ENCODE data around the gene FIG4. TPM values are rescaled to one million over a fixed set of nuclear protein-coding genes. Genes with fewer than 3 reads are reported as not detected.
A peak's percentile ranks its signal among the peaks of the same experiment; 100 is the strongest.

FIG4 gene
- total RNA-seq, 4 donors from 2014 or later = 9.4 to 18.1 (median 13.2) TPM

DNA sequence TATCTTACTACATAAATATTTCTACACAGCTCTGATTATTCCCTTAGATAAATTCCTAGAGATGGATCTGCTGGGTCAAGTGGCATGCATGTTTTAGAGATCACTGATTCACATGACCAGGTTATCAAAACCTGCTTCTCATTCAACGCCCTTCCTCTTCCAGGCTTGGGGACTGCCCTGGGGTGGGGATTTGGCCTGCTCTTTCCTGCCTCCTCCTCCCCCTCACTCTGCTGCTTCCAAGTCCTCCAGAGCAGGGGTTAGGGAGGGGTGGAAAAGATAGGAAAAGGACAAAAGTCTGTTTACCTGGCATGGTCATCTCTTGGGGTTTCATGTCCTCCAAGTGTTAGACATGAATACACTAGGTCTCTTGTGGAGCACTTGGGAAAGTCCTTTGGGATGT, 181.5 kb downstream of the FIG4 start:
- DNase-seq (ENCODE audit: low spot score) (no peak), ATAC-seq (ENCODE audit: low FRiP score) (no peak)
- TF ChIP-seq, protein P1, sequence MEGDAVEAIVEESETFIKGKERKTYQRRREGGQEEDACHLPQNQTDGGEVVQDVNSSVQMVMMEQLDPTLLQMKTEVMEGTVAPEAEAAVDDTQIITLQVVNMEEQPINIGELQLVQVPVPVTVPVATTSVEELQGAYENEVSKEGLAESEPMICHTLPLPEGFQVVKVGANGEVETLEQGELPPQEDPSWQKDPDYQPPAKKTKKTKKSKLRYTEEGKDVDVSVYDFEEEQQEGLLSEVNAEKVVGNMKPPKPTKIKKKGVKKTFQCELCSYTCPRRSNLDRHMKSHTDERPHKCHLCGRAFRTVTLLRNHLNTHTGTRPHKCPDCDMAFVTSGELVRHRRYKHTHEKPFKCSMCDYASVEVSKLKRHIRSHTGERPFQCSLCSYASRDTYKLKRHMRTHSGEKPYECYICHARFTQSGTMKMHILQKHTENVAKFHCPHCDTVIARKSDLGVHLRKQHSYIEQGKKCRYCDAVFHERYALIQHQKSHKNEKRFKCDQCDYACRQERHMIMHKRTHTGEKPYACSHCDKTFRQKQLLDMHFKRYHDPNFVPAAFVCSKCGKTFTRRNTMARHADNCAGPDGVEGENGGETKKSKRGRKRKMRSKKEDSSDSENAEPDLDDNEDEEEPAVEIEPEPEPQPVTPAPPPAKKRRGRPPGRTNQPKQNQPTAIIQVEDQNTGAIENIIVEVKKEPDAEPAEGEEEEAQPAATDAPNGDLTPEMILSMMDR (IDR thresholded peaks at IDR 0.05) = no peak

DNA sequence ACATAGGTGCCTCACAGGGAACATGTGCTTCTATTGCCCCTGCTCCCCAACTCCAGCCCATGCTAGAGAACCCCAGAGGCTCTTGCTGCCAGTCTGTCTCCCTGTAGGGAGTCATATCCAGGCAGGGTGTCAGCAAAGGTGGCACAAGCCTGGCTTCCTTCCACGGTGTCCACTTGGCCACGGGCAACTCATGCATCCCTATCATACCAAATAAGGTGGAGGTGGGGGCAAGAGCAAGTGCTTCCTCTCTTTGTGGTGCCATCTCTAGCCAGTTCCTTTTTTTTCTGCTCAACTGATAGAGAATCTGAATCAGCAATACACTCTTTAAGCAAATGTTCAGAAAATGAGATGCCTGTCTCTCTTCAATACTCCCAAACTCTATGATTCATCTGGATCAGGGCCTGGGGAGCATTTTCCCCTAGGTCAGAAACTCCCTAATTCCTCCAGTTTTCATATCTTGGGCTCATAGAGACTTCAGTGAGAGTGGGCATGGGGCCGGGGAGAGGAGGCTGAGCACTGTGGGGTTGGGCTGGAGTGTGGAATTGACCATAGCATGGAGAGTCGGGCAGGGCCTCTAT, 182.0 kb downstream of the FIG4 start:
- ATAC-seq (ENCODE audit: low FRiP score) = peak; percentile 73
- no peak for DNase-seq (ENCODE audit: low spot score)
- TF ChIP-seq, protein P1 (IDR thresholded peaks at IDR 0.05) = no peak

DNA sequence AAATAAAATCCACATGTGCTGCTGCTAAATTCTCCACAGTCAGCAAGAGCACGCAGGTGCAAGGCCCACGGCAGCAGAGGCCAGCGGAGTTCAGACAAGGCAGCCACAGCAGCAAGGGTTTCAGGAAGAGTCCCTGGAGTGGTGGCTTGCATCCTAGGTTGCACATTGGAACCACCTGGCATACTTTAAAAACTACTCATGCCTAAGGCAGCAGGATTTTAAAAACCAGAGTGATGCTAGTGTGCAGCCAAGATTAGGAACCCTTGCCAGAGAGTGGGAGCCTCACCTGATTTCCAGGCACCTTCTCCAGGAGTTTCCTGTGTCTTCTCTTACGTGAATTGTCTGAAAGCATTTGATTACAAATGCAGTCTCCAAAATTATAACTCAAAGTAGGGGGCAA, 183.0 kb downstream of the FIG4 start:
- ATAC-seq (ENCODE audit: low FRiP score) = no peak
- DNase-seq (ENCODE audit: low spot score) = no peak

DNA sequence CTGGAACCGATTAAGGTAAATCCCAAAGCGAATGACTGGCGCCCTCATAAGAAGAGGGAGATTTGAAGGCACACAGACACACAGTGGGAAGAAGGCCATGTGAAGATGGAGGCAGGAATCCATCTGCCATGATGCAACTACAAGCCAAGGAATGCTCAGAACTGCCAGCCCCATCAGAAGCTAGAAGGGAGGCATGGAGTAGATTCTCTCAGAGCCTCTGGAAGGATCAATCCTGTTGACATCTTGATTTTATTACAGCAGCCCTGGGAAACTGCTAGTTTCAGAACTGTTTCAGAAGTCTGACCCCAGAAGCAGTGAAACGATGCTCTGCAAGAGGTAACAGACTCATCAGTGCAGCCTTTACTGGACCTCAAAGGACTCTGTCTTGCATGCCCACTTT, 183.5 kb downstream of the FIG4 start:
- ATAC-seq (ENCODE audit: low FRiP score) = no peak
- TF ChIP-seq, protein P1 (IDR thresholded peaks at IDR 0.05) = no peak
- no peak for DNase-seq (ENCODE audit: low spot score)

More for the DNA sequence above, 183.0 kb downstream of the FIG4 start:
- TF ChIP-seq, protein P1 (IDR thresholded peaks at IDR 0.05) = no peak

Other genes with a start within 250 kb of the FIG4 start
- 10 to 100 TPM; 14.0 to 48.7 (median 30.2) TPM for gene MICAL1, start 235.5 kb upstream of the FIG4 start, total RNA-seq
- 1 to 10 TPM; 4.7 to 9.8 (median 6.9) TPM for gene ZBTB24, start 208.1 kb upstream of the FIG4 start, total RNA-seq
- gene AK9, start 94 bp upstream of the FIG4 start, total RNA-seq = 10 to 100 TPM in 2 of 4 donors, 1 to 10 TPM in 2; 5.4 to 14.8 (median 8.2) TPM